CD4-positive, CD25-positive, alpha-beta regulatory T cell (primary cell): ENCODE measurements around the gene GCHFR. TPM values are rescaled to one million over a fixed set of nuclear protein-coding genes. Genes with fewer than 3 reads are reported as not detected.

ENCODE experiments used
- ATAC-seq, 2 donors: fragments of 150-1000 bp; cut with Tn5 transposase; one replicate each; pipeline ENCODE4 v1.10.0; 2021; ENCODE audit warnings: low read depth in 2 of 2, moderate number of reproducible peaks in 2 of 2, moderate library complexity in 1 of 2
- DNase-seq, 3 donors: peaks; one replicate each; pipeline versions ENCODE4 v3.0.0 to v3.0.0-alpha.2; 2012 to 2022; ENCODE audit warnings: mixed read lengths in 1 of 3
- H3K27ac ChIP-seq: one replicate; pipeline ENCODE4 v1.7.0; 2013; ENCODE audit warnings: mild to moderate bottlenecking, low read length; ENCODE audit not compliant: insufficient read depth, poor library complexity, severe bottlenecking
- H3K27me3 ChIP-seq: one replicate; pipeline ENCODE4 v1.7.0; 2013; ENCODE audit warnings: low read length; ENCODE audit not compliant: control insufficient read depth, insufficient read depth
- H3K36me3 ChIP-seq: one replicate; pipeline ENCODE4 v1.7.0; 2013; ENCODE audit warnings: mild to moderate bottlenecking, low read length, moderate library complexity; ENCODE audit not compliant: control insufficient read depth, insufficient read depth
- H3K4me1 ChIP-seq: 2 replicates; pipeline ENCODE4 v1.7.0; 2013; ENCODE audit warnings: mild to moderate bottlenecking, low read length; ENCODE audit not compliant: insufficient read depth, control insufficient read depth, poor library complexity, severe bottlenecking
- H3K4me3 ChIP-seq: one replicate; pipeline ENCODE4 v1.7.0; 2013; ENCODE audit warnings: low read depth, mild to moderate bottlenecking, low read length, moderate library complexity
- H3K9me3 ChIP-seq, 2 experiments: 1 replicate in 1 of 2; 2 replicates in 1 of 2; pipeline ENCODE4 v1.7.0; 2013; ENCODE audit warnings: low read length in 2 of 2, mild to moderate bottlenecking in 1 of 2, moderate library complexity in 1 of 2; ENCODE audit not compliant: control insufficient read depth in 2 of 2
- H3K27ac Mint-ChIP-seq, 3 donors: one replicate each; pipeline ENCODE4 v1.8.0; 2020 to 2022; ENCODE audit warnings: mild to moderate bottlenecking in 3 of 3, mixed read lengths in 3 of 3, moderate library complexity in 2 of 3
- H3K27me3 Mint-ChIP-seq: one replicate; pipeline ENCODE4 v1.8.0; 2022; ENCODE audit warnings: mild to moderate bottlenecking, mixed read lengths
- H3K36me3 Mint-ChIP-seq: one replicate; pipeline ENCODE4 v1.8.0; 2020; ENCODE audit warnings: mixed read lengths
- H3K4me1 Mint-ChIP-seq, 4 donors: one replicate each; pipeline ENCODE4 v1.8.0; 2020 to 2022; ENCODE audit warnings: mixed read lengths in 4 of 4, mild to moderate bottlenecking in 1 of 4
- H3K4me3 Mint-ChIP-seq, 4 donors: one replicate each; pipeline ENCODE4 v1.8.0; 2020 to 2022; ENCODE audit warnings: mild to moderate bottlenecking in 4 of 4, mixed read lengths in 4 of 4, moderate library complexity in 3 of 4
- H3K9me3 Mint-ChIP-seq, 7 donors: one replicate each; pipeline ENCODE4 v1.8.0; 2020 to 2022; ENCODE audit warnings: mixed read lengths in 7 of 7, mild to moderate bottlenecking in 3 of 7, moderate library complexity in 2 of 7
- polyA plus RNA-seq, 4 donors: library from polyadenylated mRNA; unstranded; fragments of 300-500 nt; fragmentation: Illumina TruSeq; gene quantifications; one replicate each; pipeline ENCODE4 v1.2.3, GENCODE V29; 2021
- total RNA-seq: library from RNA; stranded (reverse); gene quantifications from one replicate; pipeline ENCODE4 v1.2.3, GENCODE V29; 2022

GCHFR gene
- total and polyA plus RNA-seq, 5 donors from 2014 or later = 23.4 to 163 (median 124) TPM

DNA sequence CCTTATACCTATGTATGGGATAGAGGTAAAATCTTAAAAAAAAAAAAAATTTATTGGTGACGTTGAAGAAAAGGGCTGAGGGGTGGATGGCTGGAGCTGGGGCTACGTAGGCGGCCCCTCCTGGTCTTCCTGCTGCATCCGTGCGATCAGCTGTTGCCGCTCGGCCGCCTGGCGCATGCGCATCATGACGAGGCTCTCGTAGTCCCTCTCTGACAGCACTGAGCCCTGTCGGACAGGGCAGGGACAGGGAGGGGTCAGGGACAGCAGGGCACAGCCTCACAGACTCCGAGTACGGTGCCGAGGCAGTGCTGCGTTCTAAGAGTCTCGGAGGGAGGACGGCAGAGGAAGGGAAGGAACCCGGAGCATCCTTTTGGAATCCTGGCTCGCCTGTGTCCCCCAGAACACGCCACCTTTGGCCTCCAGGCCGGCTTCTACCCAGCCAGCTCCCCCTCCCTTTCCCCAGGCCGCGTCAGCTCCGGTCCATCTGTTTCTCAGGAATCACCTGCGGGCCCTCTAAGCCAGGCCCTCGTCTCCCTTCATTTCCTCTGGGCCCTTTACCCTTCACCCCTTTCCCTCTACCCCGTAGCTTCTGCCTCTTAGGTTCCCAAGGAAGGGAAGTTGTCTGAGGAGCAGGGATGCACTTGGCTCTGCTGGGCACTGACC lies 4.1 kb downstream of the GCHFR start:
- peaks cover 7 to 55% (median 19%) of the 10 kb centered on the region in 4 donors for H3K4me1 Mint-ChIP-seq
- Histone ChIP-seq H3K9me3 (no peaks in the 10 kb centered on the region), H3K27me3 (no peaks in the 10 kb centered on the region), H3K4me3 (no peak overlapping the region), H3K36me3 (peaks cover 5% of the 10 kb centered on the region), H3K4me1 (peaks cover 49% of the 10 kb centered on the region), H3K27ac (no peak overlapping the region)
- no peaks in the 10 kb centered on the region for H3K27me3 Mint-ChIP-seq
- no peaks in the 10 kb centered on the region for H3K36me3 Mint-ChIP-seq
- H3K9me3 Mint-ChIP-seq = no peaks in the 10 kb centered on the region
- DNase-seq (no peak), ATAC-seq (no peak)
- H3K4me3 Mint-ChIP-seq = peak overlapping the region in 2 of 4 donors; percentile 51 to 81
- peak overlapping the region in 2 of 3 donors; percentile 83 to 94 for H3K27ac Mint-ChIP-seq

- Histone ChIP-seq H3K27me3 (no peaks in the 10 kb centered on the region), H3K4me1 (peaks cover 42% of the 10 kb centered on the region), H3K4me3 (no peak overlapping the region), H3K9me3 (no peaks in the 10 kb centered on the region), H3K36me3 (peaks cover 11% of the 10 kb centered on the region), H3K27ac (peak overlapping the region; percentile 60)
- DNase-seq = peak in 1 of 3 donors; percentile 36
- Mint-ChIP-seq H3K36me3 (no peaks in the 10 kb centered on the region), H3K4me1 (peaks cover 7 to 49% (median 19%) of the 10 kb centered on the region in 4 donors), H3K4me3 (peak overlapping the region; percentile 62 to 89 (median 84)), H3K27me3 (no peaks in the 10 kb centered on the region), H3K27ac (peak overlapping the region; percentile 66 to 94 (median 92)), H3K9me3 (no peaks in the 10 kb centered on the region)
- ATAC-seq = no peak
Measured at GRCh38 chr15:40768521-40769273, 4.8 kb downstream of the GCHFR start.

GRCh38 chr15:40769274-40770146 lies 5.6 kb downstream of the GCHFR start, which contains the start of gene C15orf62:
TSS of gene C15orf62 (plus strand) at chr15:40769980. CDS start at chr15:40770496, 516 bp downstream.
- Mint-ChIP-seq H3K4me1 (peaks cover 7 to 47% (median 19%) of the 10 kb centered on the region in 4 donors), H3K36me3 (peaks cover 3% of the 10 kb centered on the region), H3K4me3 (peak within 1 kb of the TSS; percentile 69 to 89 (median 84)), H3K9me3 (no peaks in the 10 kb centered on the region), H3K27me3 (no peaks in the 10 kb centered on the region), H3K27ac (peak within 1 kb of the TSS; percentile 92 to 94 (median 92))
- Histone ChIP-seq H3K36me3 (peaks cover 17% of the 10 kb centered on the region), H3K4me1 (peaks cover 36% of the 10 kb centered on the region), H3K4me3 (no peak within 1 kb of the TSS), H3K27me3 (no peaks in the 10 kb centered on the region), H3K27ac (peak within 1 kb of the TSS; percentile 60), H3K9me3 (no peaks in the 10 kb centered on the region)
- DNase-seq (peak; percentile 34 to 71 (median 45)), ATAC-seq (peak; percentile 64 to 75)

DNA sequence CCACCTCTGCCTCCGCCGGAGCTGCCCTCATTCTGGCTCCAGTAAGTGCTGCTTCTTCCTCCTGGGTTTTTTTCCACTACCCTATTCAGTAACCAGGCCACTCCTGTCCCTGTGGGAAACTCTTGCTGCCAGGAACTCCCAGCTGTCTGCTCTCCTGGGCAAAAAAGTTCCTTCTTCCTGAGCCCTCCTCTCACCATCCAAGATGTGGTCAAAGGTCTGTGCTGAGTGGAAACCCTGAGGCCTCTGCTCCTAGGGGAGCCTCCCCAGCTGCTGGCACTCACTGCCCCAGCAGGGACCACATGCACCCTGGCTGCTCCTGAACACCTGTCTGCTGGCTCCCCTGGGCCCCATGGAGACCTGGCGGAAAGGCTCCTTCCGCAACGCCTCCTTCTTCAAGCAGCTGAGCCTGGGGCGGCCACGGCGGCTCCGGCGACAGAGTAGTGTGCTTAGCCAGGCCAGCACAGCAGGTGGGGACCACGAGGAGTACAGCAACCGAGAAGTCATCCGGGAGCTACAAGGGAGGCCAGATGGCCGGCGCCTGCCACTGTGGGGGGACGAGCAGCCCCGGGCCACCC lies 6.4 kb downstream of the GCHFR start:
- H3K4me3 Mint-ChIP-seq = peak overlapping the region in 3 of 4 donors; percentile 69 to 89 (median 88)
- ATAC-seq = no peak
- Histone ChIP-seq H3K9me3 (no peaks in the 10 kb centered on the region), H3K27ac (peak overlapping the region; percentile 60), H3K4me3 (no peak overlapping the region), H3K4me1 (peaks cover 29% of the 10 kb centered on the region), H3K36me3 (peaks cover 25% of the 10 kb centered on the region), H3K27me3 (no peaks in the 10 kb centered on the region)
- peaks cover 3 to 40% (median 15%) of the 10 kb centered on the region in 4 donors for H3K4me1 Mint-ChIP-seq
- no peaks in the 10 kb centered on the region for H3K27me3 Mint-ChIP-seq
- peaks cover 8% of the 10 kb centered on the region for H3K36me3 Mint-ChIP-seq
- DNase-seq = peak in 1 of 3 donors; percentile 27
- no peaks in the 10 kb centered on the region for H3K9me3 Mint-ChIP-seq
- H3K27ac Mint-ChIP-seq = peak overlapping the region; percentile 90 to 94 (median 92)

GRCh38 chr15:40771242-40771641 lies 7.4 kb downstream of the GCHFR start:
- H3K27me3 Mint-ChIP-seq = no peaks in the 10 kb centered on the region
- no peaks in the 10 kb centered on the region for H3K9me3 Mint-ChIP-seq
- peak overlapping the region in 1 of 3 donors; percentile 94 for H3K27ac Mint-ChIP-seq
- Histone ChIP-seq H3K27me3 (no peaks in the 10 kb centered on the region), H3K36me3 (peaks cover 35% of the 10 kb centered on the region), H3K4me3 (no peak overlapping the region), H3K9me3 (no peaks in the 10 kb centered on the region), H3K27ac (no peak overlapping the region), H3K4me1 (peaks cover 19% of the 10 kb centered on the region)
- ATAC-seq = no peak
- no peak overlapping the region for H3K4me3 Mint-ChIP-seq
- H3K4me1 Mint-ChIP-seq = peaks cover 0 to 30% (median 12%) of the 10 kb centered on the region in 4 donors
- H3K36me3 Mint-ChIP-seq = peaks cover 8% of the 10 kb centered on the region
- DNase-seq = no peak

GRCh38 chr15:40772014-40772413 lies 8.1 kb downstream of the GCHFR start:
- Mint-ChIP-seq H3K27me3 (no peaks in the 10 kb centered on the region), H3K4me3 (no peak overlapping the region), H3K4me1 (peaks cover 0 to 29% (median 15%) of the 10 kb centered on the region in 4 donors), H3K27ac (no peak overlapping the region), H3K36me3 (peaks cover 15% of the 10 kb centered on the region), H3K9me3 (no peaks in the 10 kb centered on the region)
- no peak overlapping the region for H3K4me3 ChIP-seq
- H3K9me3 ChIP-seq = no peaks in the 10 kb centered on the region
- DNase-seq = no peak
- H3K36me3 ChIP-seq = peaks cover 39% of the 10 kb centered on the region
- no peak overlapping the region for H3K27ac ChIP-seq
- H3K27me3 ChIP-seq = no peaks in the 10 kb centered on the region
- peaks cover 19% of the 10 kb centered on the region for H3K4me1 ChIP-seq
- no peak for ATAC-seq

DNA sequence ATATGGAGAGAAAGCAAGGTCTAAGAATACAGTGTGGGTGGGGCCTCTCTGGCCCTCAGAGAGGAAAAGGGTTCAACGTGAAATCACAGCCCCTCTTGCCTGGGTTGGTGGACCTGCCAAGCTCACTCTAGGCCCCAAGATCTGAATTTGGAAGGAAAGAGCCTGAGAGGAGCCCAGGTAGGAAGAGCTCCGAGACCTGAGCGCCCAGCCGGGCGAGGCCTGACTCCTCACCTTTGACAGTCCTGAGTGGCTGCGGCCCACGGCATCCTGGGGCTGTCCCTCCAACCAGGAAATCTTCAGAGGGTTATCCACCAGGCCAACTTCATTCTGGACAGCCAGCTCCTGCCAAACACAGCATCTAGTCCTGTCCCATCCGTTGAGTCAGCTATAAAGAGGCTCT lies 9.6 kb downstream of the GCHFR start:
- H3K4me3 Mint-ChIP-seq = no peak overlapping the region
- H3K27ac Mint-ChIP-seq = no peak overlapping the region
- H3K36me3 Mint-ChIP-seq = peaks cover 18% of the 10 kb centered on the region
- Histone ChIP-seq H3K27me3 (no peaks in the 10 kb centered on the region), H3K4me3 (no peak overlapping the region), H3K4me1 (peaks cover 17% of the 10 kb centered on the region), H3K36me3 (peaks cover 40% of the 10 kb centered on the region), H3K9me3 (no peaks in the 10 kb centered on the region), H3K27ac (no peak overlapping the region)
- peaks cover 0 to 23% (median 13%) of the 10 kb centered on the region in 4 donors for H3K4me1 Mint-ChIP-seq
- no peaks in the 10 kb centered on the region for H3K9me3 Mint-ChIP-seq
- DNase-seq (no peak), ATAC-seq (no peak)
- H3K27me3 Mint-ChIP-seq = no peaks in the 10 kb centered on the region
